Nephron (organoid): ENCODE measurements around the gene MAN1A2.

Source experiments
- H3K27ac Mint-ChIP-seq, 3 experiments: 2 replicates each; pipeline ENCODE4 v1.8.0; 2020; ENCODE audit warnings: mixed read lengths in 3 of 3, mild to moderate bottlenecking in 2 of 3, moderate library complexity in 1 of 3
- H3K27me3 Mint-ChIP-seq: 2 replicates; pipeline ENCODE4 v1.8.0; 2021; ENCODE audit warnings: low read depth, mild to moderate bottlenecking, moderate library complexity, mixed read lengths
- H3K36me3 Mint-ChIP-seq: 2 replicates; pipeline ENCODE4 v1.8.0; 2020; ENCODE audit warnings: low read depth, mixed read lengths
- H3K4me1 Mint-ChIP-seq: 2 replicates; pipeline ENCODE4 v1.8.0; 2020; ENCODE audit warnings: mixed read lengths
- H3K4me3 Mint-ChIP-seq, 3 experiments: 2 replicates each; pipeline ENCODE4 v1.8.0; 2020; ENCODE audit warnings: mild to moderate bottlenecking in 3 of 3, mixed read lengths in 3 of 3, moderate library complexity in 2 of 3
- H3K9me3 Mint-ChIP-seq: 2 replicates; pipeline ENCODE4 v1.8.0; 2020; ENCODE audit warnings: mixed read lengths
- TF ChIP-seq, protein P1 (sequence below), 3 experiments: fragments of 200-600 bp; sonication (generic); IDR thresholded peaks; one replicate each; pipeline ENCODE4 v1.5.0; 2021; ENCODE audit warnings: antibody characterized with exemption in 3 of 3; ENCODE audit not compliant: unreplicated experiment in 3 of 3

MAN1A2 gene

DNA sequence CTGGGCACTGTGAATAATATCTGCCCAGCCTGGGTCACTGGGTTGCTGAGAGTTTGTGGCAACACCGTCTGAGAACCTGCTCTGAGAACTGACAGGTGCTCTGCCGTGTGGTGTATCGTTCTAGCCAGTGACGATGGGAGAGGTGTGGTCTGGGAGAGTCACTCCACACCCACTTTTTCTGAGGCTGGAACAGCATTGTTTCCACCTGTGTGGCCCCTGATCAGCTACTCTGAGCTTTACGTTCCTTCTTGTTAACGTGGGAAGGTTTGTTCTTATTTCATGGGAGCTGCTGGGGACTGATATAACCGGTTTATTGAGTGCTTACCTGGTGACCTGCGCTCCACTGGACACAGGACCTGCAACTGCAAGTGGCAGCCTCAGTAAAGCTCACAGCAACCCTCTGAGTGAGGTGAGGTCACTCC, 203.8 kb downstream of the MAN1A2 start:
- peak overlapping the region in 1 of 3 experiments; percentile 78 for H3K27ac Mint-ChIP-seq
- TF ChIP-seq, protein P1, sequence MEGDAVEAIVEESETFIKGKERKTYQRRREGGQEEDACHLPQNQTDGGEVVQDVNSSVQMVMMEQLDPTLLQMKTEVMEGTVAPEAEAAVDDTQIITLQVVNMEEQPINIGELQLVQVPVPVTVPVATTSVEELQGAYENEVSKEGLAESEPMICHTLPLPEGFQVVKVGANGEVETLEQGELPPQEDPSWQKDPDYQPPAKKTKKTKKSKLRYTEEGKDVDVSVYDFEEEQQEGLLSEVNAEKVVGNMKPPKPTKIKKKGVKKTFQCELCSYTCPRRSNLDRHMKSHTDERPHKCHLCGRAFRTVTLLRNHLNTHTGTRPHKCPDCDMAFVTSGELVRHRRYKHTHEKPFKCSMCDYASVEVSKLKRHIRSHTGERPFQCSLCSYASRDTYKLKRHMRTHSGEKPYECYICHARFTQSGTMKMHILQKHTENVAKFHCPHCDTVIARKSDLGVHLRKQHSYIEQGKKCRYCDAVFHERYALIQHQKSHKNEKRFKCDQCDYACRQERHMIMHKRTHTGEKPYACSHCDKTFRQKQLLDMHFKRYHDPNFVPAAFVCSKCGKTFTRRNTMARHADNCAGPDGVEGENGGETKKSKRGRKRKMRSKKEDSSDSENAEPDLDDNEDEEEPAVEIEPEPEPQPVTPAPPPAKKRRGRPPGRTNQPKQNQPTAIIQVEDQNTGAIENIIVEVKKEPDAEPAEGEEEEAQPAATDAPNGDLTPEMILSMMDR (IDR thresholded peaks at IDR 0.05; ENCODE audit: unreplicated experiment in 3 of 3) = no peak
- H3K9me3 Mint-ChIP-seq = no peaks in the 10 kb centered on the region
- no peak overlapping the region for H3K4me3 Mint-ChIP-seq
- no peaks in the 10 kb centered on the region for H3K36me3 Mint-ChIP-seq
- H3K27me3 Mint-ChIP-seq = peaks cover 4% of the 10 kb centered on the region
- H3K4me1 Mint-ChIP-seq = peaks cover 21% of the 10 kb centered on the region

DNA sequence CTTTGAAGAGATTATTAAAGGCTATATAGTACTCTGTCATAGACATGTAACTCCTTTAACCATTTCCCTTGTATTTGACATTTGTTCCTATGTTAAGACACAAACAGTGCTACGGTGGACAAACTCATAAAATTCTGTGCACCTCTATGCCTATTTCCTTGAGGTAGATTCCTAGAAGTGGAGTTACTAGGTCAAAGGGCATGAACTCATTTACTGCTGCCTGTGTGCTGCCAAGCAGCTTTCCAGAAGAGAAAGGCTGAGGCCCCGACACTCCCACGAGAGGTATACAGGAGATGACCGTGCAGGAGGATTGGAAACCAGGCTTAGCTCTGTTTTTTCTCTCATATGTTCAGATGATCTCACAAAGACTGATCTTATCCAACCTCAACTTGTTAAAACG, 204.2 kb downstream of the MAN1A2 start:
- Mint-ChIP-seq H3K27me3 (peaks cover 4% of the 10 kb centered on the region), H3K9me3 (no peaks in the 10 kb centered on the region), H3K4me1 (peaks cover 21% of the 10 kb centered on the region), H3K36me3 (no peaks in the 10 kb centered on the region), H3K4me3 (no peak overlapping the region), H3K27ac (no peak overlapping the region)
- TF ChIP-seq, protein P1 (IDR thresholded peaks at IDR 0.05; ENCODE audit: unreplicated experiment in 3 of 3) = no peak

DNA sequence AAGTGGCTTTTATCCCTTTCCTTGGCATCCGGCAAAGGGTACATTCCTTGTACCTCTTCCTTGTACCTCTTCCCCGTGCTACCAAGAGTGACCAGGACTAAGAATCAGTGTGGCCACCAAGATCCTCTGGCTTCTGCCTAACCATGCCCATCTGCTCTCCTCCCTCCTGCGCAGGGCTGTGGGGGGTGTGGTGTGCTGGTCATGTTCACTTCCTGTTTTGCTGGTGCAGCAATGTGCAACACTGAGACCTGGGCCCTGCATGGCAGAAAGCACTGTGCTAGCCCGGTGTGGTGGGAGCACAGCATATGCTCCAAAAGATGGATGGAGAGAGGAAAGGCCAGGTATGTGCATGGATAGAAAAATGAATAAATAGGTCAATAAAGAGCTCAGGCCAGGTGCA, 205.3 kb downstream of the MAN1A2 start:
- Mint-ChIP-seq H3K4me3 (no peak overlapping the region), H3K9me3 (no peaks in the 10 kb centered on the region), H3K4me1 (peaks cover 21% of the 10 kb centered on the region), H3K36me3 (no peaks in the 10 kb centered on the region), H3K27me3 (peaks cover 4% of the 10 kb centered on the region), H3K27ac (no peak overlapping the region)
- TF ChIP-seq, protein P1 (IDR thresholded peaks at IDR 0.05; ENCODE audit: unreplicated experiment in 3 of 3) = no peak

DNA sequence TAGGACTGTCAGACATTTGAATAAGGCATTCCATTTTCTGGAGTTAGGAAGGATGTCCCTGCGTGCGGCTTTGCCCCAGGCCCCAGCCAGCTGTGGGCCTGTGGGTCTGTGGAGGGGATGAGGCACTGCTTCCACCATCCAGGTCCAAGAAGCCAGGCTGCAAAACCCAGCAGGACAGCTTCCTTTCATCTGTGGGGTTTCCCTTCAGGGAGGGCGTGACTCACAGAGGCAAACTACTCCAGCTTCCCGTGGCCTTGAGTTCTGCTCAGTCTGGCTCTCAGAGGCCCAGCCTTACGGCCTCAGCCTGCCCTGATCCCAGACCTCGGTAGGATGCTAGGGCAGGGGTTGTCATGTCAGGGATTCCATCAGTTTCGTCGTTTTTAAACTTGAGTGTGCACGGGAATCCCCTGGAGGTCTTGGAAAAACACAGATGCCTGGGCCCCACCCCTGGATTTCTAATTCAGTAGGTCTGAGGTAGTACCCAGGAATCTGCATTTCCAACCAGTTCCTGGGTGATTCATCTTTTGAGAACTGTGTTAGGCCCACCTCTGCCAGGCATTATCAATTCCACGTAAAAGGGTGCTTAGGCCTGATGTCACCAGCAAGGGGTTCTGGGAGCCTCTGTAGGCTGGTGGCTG, 206.3 kb downstream of the MAN1A2 start:
- TF ChIP-seq, protein P1 (IDR thresholded peaks at IDR 0.05; ENCODE audit: unreplicated experiment in 3 of 3) = no peak
- no peaks in the 10 kb centered on the region for H3K9me3 Mint-ChIP-seq

DNA sequence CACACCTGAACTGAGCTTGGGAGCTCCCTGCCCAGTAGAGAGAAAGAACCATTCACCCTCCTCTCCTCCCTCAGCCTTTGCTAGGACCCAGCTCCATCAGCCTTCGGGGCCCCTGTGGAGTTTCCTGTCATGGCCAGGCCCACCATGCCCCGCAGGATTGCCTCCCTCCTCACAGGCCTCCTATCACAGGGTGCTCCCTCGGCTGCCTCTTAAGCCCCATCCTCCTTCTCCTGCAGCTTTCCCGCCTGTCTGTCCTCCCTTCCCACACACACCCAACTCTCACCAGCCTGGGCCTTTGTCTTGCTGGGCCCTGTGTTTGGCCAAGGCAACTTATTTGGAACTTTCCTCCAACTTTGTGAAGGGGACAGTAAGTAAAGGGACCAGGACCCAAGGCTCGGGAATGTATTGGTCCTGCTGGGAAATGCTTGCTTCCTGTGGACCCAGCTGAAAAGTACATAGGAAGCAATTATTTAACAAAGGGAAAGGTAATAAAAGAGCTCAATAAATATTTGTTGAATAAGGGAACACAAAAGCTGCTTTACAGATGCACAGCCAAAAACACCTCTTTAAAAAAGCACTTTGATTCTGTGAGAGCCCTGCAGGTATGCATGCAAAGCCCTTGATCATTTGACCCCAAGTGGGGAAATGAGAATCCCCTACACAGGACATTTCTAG, 207.0 kb downstream of the MAN1A2 start:
- peaks cover 4% of the 10 kb centered on the region for H3K27me3 Mint-ChIP-seq
- TF ChIP-seq, protein P1 (IDR thresholded peaks at IDR 0.05; ENCODE audit: unreplicated experiment in 3 of 3) = no peak
- H3K36me3 Mint-ChIP-seq = no peaks in the 10 kb centered on the region
- no peak overlapping the region for H3K27ac Mint-ChIP-seq
- no peaks in the 10 kb centered on the region for H3K9me3 Mint-ChIP-seq
- peaks cover 21% of the 10 kb centered on the region for H3K4me1 Mint-ChIP-seq
- no peak overlapping the region for H3K4me3 Mint-ChIP-seq

More for the DNA sequence above, 206.3 kb downstream of the MAN1A2 start:
- H3K4me3 Mint-ChIP-seq = no peak overlapping the region
- no peaks in the 10 kb centered on the region for H3K36me3 Mint-ChIP-seq
- H3K4me1 Mint-ChIP-seq = peaks cover 21% of the 10 kb centered on the region
- peaks cover 4% of the 10 kb centered on the region for H3K27me3 Mint-ChIP-seq
- no peak overlapping the region for H3K27ac Mint-ChIP-seq
